ENCODE data around the gene DNAH17. TPM values are rescaled to one million over a fixed set of nuclear protein-coding genes. Genes with fewer than 3 reads are reported as not detected.
"Not testable (repeated sequence)": the region's sequence is repeated elsewhere in the genome, so short reads cannot be mapped to it uniquely, and the experiment has no call there.

DNAH17 gene
- total and polyA plus RNA-seq, 4 donors: 0.61 to 4.8 (median 2.7) TPM

- 100% methylated on average over 7 of the region's 11 CpGs for WGBS (ENCODE audit: insufficient coverage)
- H3K9me3 ChIP-seq (ENCODE audit: control insufficient read depth, insufficient read depth, low read length); H3K4me3 ChIP-seq (ENCODE audit: low read depth, low read length); H3K27me3 ChIP-seq (ENCODE audit: control insufficient read depth, insufficient read depth, low read length); DNase-seq (ENCODE audit: low read depth in 4 of 6, low spot score in 6 of 6); H3K4me1 ChIP-seq (ENCODE audit: control insufficient read depth, insufficient read depth, low read length); H3K27ac ChIP-seq (ENCODE audit: low read depth, low read length); H3K36me3 ChIP-seq (ENCODE audit: control insufficient read depth, insufficient read depth, low read length): not testable (repeated sequence)
Measured at GRCh38 chr17:78503388-78503787, 73.8 kb downstream of the DNAH17 start.

- no peaks in the 10 kb centered on the region for H3K27me3 ChIP-seq (ENCODE audit: control insufficient read depth, insufficient read depth, low read length)
- 94% methylated on average over 21 of the region's 25 CpGs for WGBS (ENCODE audit: insufficient coverage)
- H3K27ac ChIP-seq (ENCODE audit: low read depth, low read length): no peak overlapping the region
- no peak overlapping the region for H3K4me3 ChIP-seq (ENCODE audit: low read depth, low read length)
- H3K9me3 ChIP-seq (ENCODE audit: control insufficient read depth, insufficient read depth, low read length): no peaks in the 10 kb centered on the region
- H3K4me1 ChIP-seq (ENCODE audit: control insufficient read depth, insufficient read depth, low read length): no peaks in the 10 kb centered on the region
- no peaks in the 10 kb centered on the region for H3K36me3 ChIP-seq (ENCODE audit: control insufficient read depth, insufficient read depth, low read length)
- DNase-seq (ENCODE audit: low read depth in 4 of 6, low spot score in 6 of 6): no peak
Measured at GRCh38 chr17:78502611-78503148, 74.5 kb downstream of the DNAH17 start.

- Histone ChIP-seq H3K4me3 (ENCODE audit: low read depth, low read length) (no peak overlapping the region), H3K9me3 (ENCODE audit: control insufficient read depth, insufficient read depth, low read length) (no peaks in the 10 kb centered on the region), H3K36me3 (ENCODE audit: control insufficient read depth, insufficient read depth, low read length) (no peaks in the 10 kb centered on the region), H3K4me1 (ENCODE audit: control insufficient read depth, insufficient read depth, low read length) (peaks cover 5% of the 10 kb centered on the region), H3K27ac (ENCODE audit: low read depth, low read length) (no peak overlapping the region), H3K27me3 (ENCODE audit: control insufficient read depth, insufficient read depth, low read length) (no peaks in the 10 kb centered on the region)
- DNase-seq (ENCODE audit: low read depth in 4 of 6, low spot score in 6 of 6): no peak
- WGBS (ENCODE audit: insufficient coverage): 90% methylated on average over 26 of the region's 27 CpGs
Measured at GRCh38 chr17:78501241-78502036, 75.8 kb downstream of the DNAH17 start.

GRCh38 chr17:78500806-78501205, 76.4 kb downstream of the DNAH17 start:
- Histone ChIP-seq H3K36me3 (ENCODE audit: control insufficient read depth, insufficient read depth, low read length) (no peaks in the 10 kb centered on the region), H3K27me3 (ENCODE audit: control insufficient read depth, insufficient read depth, low read length) (no peaks in the 10 kb centered on the region), H3K4me1 (ENCODE audit: control insufficient read depth, insufficient read depth, low read length) (peaks cover 5% of the 10 kb centered on the region), H3K9me3 (ENCODE audit: control insufficient read depth, insufficient read depth, low read length) (no peaks in the 10 kb centered on the region), H3K4me3 (ENCODE audit: low read depth, low read length) (no peak overlapping the region), H3K27ac (ENCODE audit: low read depth, low read length) (no peak overlapping the region)
- WGBS (ENCODE audit: insufficient coverage): 89% methylated on average over 7 of the region's 7 CpGs
- DNase-seq (ENCODE audit: low read depth in 4 of 6, low spot score in 6 of 6): no peak

GRCh38 chr17:78499715-78500540, 77.3 kb downstream of the DNAH17 start:
- no peaks in the 10 kb centered on the region for H3K9me3 ChIP-seq (ENCODE audit: control insufficient read depth, insufficient read depth, low read length)
- no peaks in the 10 kb centered on the region for H3K27me3 ChIP-seq (ENCODE audit: control insufficient read depth, insufficient read depth, low read length)
- 88% methylated on average over 20 of the region's 21 CpGs for WGBS (ENCODE audit: insufficient coverage)
- no peak overlapping the region for H3K4me3 ChIP-seq (ENCODE audit: low read depth, low read length)
- H3K36me3 ChIP-seq (ENCODE audit: control insufficient read depth, insufficient read depth, low read length): no peaks in the 10 kb centered on the region
- H3K27ac ChIP-seq (ENCODE audit: low read depth, low read length): no peak overlapping the region
- H3K4me1 ChIP-seq (ENCODE audit: control insufficient read depth, insufficient read depth, low read length): peaks cover 5% of the 10 kb centered on the region
- no peak for DNase-seq (ENCODE audit: low read depth in 4 of 6, low spot score in 6 of 6)

- peaks cover 5% of the 10 kb centered on the region for H3K4me1 ChIP-seq (ENCODE audit: control insufficient read depth, insufficient read depth, low read length)
- no peaks in the 10 kb centered on the region for H3K36me3 ChIP-seq (ENCODE audit: control insufficient read depth, insufficient read depth, low read length)
- no peaks in the 10 kb centered on the region for H3K27me3 ChIP-seq (ENCODE audit: control insufficient read depth, insufficient read depth, low read length)
- H3K4me3 ChIP-seq (ENCODE audit: low read depth, low read length): no peak overlapping the region
- no peak overlapping the region for H3K27ac ChIP-seq (ENCODE audit: low read depth, low read length)
- WGBS (ENCODE audit: insufficient coverage): 56% methylated on average over 17 of the region's 17 CpGs
- no peak for DNase-seq (ENCODE audit: low read depth in 4 of 6, low spot score in 6 of 6)
- H3K9me3 ChIP-seq (ENCODE audit: control insufficient read depth, insufficient read depth, low read length): no peaks in the 10 kb centered on the region
Measured at GRCh38 chr17:78498848-78499247, 78.3 kb downstream of the DNAH17 start.

GRCh38 chr17:78497115-78497540, 80.1 kb downstream of the DNAH17 start:
- H3K4me1 ChIP-seq (ENCODE audit: control insufficient read depth, insufficient read depth, low read length): peaks cover 5% of the 10 kb centered on the region
- H3K36me3 ChIP-seq (ENCODE audit: control insufficient read depth, insufficient read depth, low read length): no peaks in the 10 kb centered on the region
- peak; percentile 38 to 94 (median 66) for DNase-seq (ENCODE audit: low read depth in 4 of 6, low spot score in 6 of 6)
- no peak overlapping the region for H3K27ac ChIP-seq (ENCODE audit: low read depth, low read length)
- no peaks in the 10 kb centered on the region for H3K9me3 ChIP-seq (ENCODE audit: control insufficient read depth, insufficient read depth, low read length)
- H3K27me3 ChIP-seq (ENCODE audit: control insufficient read depth, insufficient read depth, low read length): no peaks in the 10 kb centered on the region
- no peak overlapping the region for H3K4me3 ChIP-seq (ENCODE audit: low read depth, low read length)
- WGBS (ENCODE audit: insufficient coverage): 14% methylated on average over 9 of the region's 10 CpGs

GRCh38 chr17:78496311-78496710, 80.9 kb downstream of the DNAH17 start:
- Histone ChIP-seq H3K4me3 (ENCODE audit: low read depth, low read length) (no peak overlapping the region), H3K27ac (ENCODE audit: low read depth, low read length) (no peak overlapping the region), H3K27me3 (ENCODE audit: control insufficient read depth, insufficient read depth, low read length) (no peaks in the 10 kb centered on the region), H3K4me1 (ENCODE audit: control insufficient read depth, insufficient read depth, low read length) (peaks cover 5% of the 10 kb centered on the region), H3K36me3 (ENCODE audit: control insufficient read depth, insufficient read depth, low read length) (no peaks in the 10 kb centered on the region), H3K9me3 (ENCODE audit: control insufficient read depth, insufficient read depth, low read length) (no peaks in the 10 kb centered on the region)
- WGBS (ENCODE audit: insufficient coverage): 100% methylated on average over 1 of the region's 6 CpGs
- DNase-seq (ENCODE audit: low read depth in 4 of 6, low spot score in 6 of 6): no peak

GRCh38 chr17:78495634-78496033, 81.6 kb downstream of the DNAH17 start:
- 90% methylated on average over 14 of the region's 14 CpGs for WGBS (ENCODE audit: insufficient coverage)
- H3K4me1 ChIP-seq (ENCODE audit: control insufficient read depth, insufficient read depth, low read length): peaks cover 5% of the 10 kb centered on the region

More at GRCh38 chr17:78495634-78496033, 81.6 kb downstream of the DNAH17 start:
- Histone ChIP-seq H3K9me3 (ENCODE audit: control insufficient read depth, insufficient read depth, low read length) (no peaks in the 10 kb centered on the region), H3K36me3 (ENCODE audit: control insufficient read depth, insufficient read depth, low read length) (no peaks in the 10 kb centered on the region), H3K27ac (ENCODE audit: low read depth, low read length) (no peak overlapping the region), H3K27me3 (ENCODE audit: control insufficient read depth, insufficient read depth, low read length) (no peaks in the 10 kb centered on the region), H3K4me3 (ENCODE audit: low read depth, low read length) (no peak overlapping the region)
- DNase-seq (ENCODE audit: low read depth in 4 of 6, low spot score in 6 of 6): no peak

All from spinal cord (tissue), 10 donors.